ENCODE measurements around the gene MALT1.
"Not testable (repeated sequence)": the region's sequence is repeated elsewhere in the genome, so short reads cannot be mapped to it uniquely, and the experiment has no call there.

MALT1 gene, protein sequence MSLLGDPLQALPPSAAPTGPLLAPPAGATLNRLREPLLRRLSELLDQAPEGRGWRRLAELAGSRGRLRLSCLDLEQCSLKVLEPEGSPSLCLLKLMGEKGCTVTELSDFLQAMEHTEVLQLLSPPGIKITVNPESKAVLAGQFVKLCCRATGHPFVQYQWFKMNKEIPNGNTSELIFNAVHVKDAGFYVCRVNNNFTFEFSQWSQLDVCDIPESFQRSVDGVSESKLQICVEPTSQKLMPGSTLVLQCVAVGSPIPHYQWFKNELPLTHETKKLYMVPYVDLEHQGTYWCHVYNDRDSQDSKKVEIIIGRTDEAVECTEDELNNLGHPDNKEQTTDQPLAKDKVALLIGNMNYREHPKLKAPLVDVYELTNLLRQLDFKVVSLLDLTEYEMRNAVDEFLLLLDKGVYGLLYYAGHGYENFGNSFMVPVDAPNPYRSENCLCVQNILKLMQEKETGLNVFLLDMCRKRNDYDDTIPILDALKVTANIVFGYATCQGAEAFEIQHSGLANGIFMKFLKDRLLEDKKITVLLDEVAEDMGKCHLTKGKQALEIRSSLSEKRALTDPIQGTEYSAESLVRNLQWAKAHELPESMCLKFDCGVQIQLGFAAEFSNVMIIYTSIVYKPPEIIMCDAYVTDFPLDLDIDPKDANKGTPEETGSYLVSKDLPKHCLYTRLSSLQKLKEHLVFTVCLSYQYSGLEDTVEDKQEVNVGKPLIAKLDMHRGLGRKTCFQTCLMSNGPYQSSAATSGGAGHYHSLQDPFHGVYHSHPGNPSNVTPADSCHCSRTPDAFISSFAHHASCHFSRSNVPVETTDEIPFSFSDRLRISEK

DNA sequence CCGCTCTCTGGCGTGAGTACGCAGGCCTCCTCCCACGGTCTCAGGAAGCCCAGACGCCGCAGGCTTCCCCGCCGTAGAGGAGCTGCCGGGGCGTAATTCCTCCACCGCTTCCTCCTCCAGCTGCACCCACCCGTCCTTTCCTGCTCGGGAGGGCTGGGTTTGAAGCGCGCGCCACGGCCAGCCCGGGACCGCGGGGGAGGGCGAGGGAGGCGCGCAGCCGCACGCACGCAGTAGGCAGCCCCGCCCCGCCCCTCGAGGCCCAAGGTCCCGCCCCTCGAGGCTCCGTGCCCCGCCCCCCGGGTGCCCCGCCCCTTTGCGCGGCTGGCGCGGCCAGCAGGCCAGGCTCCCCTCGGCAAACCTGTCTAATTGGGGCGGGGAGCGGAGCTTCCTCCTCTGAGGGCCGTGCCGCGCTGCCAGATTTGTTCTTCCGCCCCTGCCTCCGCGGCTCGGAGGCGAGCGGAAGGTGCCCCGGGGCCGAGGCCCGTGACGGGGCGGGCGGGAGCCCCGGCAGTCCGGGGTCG lies at the start of gene MALT1:
TSS of gene MALT1 (plus strand) at position 355 of the 521 bp plus-strand sequence. CDS start 179 bp downstream, outside the sequence.
- peak; percentile 98 for DNase-seq (ENCODE audit: low spot score)

DNA sequence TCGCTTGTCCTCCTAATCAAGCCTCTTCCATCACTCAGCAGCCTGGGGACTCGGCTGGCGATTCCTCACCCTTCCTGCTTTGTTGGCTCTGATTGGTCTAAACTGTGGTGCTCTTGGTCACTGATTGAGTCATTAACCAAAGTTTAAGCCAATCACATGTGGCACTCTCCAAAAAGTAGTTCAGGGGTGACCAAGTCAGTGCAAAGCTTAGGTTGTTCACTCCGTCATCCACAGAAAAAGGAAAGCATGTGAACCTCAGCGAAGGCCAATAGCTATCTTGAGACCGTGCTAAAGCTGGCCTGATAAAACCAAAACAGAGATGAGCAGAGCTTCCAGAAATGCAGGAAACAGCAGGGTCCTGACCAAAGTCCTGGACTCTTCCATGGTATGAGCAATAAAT lies 47.3 kb upstream of the MALT1 start:
- no peak for DNase-seq (ENCODE audit: low spot score)

DNA sequence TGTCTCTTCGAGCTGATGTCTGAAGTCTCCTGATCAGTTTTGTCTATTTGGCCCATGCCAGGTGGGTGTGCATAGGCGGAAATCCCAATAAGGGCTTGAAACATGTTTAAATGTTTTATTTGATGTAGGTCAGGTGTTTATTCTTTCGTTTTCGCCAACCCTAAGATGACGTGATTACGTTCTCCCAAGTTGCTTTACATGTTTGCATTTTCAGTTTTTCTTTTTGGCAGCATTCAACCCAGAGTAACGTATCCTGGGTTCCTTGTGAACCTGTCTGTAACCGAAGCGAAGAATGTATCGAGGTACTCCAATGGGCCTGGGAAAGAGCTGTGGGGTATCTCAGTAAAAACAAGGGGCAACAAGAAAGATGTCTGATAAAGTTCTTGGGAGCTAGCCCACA lies 45.4 kb upstream of the MALT1 start:
- DNase-seq (ENCODE audit: low spot score), result no peak

DNA sequence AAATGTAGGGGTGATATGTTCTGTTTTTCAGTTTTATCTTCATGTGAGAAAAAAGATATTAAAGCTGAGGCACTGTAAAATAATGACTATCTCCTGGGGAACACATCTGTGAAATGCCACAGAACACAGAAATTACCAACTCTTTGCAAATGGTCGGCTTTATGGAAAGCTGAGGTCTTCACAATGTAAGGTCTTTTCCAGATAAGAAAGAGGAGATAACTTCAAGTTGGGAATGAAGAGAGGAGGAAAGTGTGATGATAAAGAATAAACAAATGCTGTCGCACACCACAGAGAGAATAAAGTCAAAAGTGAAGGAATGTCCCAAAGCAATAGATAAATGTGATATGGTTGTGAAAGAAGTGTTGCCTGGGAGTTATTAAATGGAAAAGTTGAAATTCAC lies 41.2 kb upstream of the MALT1 start:
- DNase-seq (ENCODE audit: low spot score), result no peak

DNA sequence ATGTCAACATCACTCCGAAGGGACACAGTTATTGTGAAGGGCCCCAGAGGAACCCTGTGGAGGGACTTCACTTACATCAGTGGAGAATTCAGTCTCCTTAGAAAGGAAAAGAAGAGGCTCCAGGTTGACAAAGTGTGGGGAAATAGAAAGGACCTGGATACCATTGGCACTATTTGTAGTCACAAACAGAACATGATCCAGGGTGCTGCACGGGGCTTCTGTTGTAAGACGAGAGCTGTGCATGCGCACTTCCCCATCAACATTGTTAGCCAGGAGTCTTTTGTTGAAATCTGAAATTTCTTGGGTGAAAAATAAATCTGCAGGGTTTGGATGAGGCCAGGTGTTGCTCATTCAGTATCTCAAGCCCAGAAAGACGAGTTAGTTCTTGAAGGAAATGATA lies 40.0 kb upstream of the MALT1 start:
- DNase-seq (ENCODE audit: low spot score), result no peak

DNA sequence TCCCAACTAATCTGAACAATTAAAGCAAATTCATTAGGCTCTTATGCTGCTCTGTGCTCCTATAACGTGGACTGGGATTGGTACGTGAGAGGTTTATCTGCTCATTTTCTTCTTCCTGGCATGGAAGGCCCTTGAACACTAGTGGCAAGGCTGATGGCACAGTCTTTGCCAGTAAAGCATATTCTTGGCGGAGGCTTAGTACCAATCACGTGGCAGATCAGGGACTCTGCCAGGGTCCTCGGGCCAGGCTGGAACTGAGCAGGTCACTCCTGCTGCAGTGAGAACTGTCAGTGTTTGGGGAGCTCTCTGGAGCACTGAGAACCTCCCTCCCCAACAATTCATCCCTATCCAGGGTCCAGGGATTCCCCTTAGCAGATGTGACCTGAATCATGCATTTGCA lies 38.7 kb upstream of the MALT1 start:
- DNase-seq (ENCODE audit: low spot score), result no peak

DNA sequence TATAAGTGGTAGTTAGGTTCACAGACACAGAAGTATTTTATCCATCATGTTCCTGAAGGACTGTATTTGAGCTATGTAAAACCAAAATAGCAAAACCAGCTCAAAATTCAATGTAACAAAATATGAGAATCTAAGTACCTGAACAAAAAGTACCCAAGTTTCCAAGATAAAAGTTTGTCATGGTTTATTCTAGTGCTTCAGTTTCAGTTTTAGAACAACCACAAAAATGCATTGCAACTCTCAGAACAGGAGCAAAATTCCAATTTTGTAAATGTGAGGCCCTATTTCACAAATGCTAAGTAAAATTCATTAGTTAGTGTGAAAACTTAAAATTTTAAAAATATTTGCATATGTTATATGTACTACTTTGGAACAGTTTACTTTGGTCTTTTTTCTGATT lies 37.4 kb upstream of the MALT1 start:
- DNase-seq (ENCODE audit: low spot score), result no peak

DNA sequence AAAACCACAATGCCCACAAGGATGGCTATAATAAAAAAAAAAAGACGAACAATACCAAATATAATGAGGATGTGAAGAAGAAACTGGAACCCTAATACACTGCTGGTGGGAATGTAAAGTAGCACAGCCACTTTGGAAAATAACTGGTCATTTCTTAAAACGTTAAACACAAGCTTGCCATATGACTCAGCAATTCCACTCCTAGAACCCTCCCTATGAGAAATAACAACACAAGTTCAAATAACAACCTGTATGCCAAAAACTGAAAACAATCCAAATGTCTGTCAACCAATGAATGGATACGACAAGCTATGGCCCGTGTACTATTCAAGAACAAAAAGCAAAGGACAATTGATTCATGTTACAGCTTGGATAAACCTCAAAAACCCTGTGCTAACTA lies 35.4 kb upstream of the MALT1 start:
- DNase-seq (ENCODE audit: low spot score), result no peak

DNA sequence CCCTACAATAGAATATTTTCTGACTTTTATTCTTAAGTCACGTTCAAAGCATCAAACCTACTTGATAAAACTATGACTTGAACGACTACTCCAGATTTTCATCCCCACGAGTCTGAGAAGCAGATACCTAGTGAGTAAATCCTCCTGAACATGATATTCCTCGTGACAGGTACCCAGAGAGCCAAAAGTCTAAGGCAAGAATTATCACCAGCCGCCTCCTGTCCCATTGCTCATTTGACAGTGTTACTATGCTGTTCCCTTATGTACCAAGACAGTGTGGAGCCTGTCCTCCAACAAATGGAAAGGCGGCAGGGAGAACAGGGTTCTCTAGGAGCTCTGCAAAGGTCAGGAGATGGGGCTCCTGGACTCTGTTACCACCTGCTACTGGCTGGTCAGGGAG lies 34.1 kb upstream of the MALT1 start:
- DNase-seq (ENCODE audit: low spot score), result no peak

DNA sequence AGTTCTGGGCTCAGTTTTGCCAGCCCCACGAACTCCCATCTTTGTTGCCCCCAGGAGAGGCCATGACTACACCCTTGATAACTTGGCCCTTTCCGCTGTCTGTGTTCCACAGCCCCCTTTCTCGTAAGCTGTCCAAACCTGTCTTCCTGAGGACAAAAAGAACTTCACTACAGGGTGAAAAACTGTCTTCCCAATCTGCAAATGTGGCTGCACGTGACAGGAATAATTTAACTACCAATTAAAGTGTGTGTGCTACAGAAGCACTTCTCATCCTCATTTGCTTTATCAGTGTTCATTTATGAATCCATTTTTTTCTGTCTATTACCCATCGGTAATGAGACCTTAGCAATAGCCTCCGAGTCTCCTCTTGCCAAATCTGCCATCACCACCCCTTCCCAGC lies 33.3 kb upstream of the MALT1 start:
- DNase-seq (ENCODE audit: low spot score), result no peak

DNA sequence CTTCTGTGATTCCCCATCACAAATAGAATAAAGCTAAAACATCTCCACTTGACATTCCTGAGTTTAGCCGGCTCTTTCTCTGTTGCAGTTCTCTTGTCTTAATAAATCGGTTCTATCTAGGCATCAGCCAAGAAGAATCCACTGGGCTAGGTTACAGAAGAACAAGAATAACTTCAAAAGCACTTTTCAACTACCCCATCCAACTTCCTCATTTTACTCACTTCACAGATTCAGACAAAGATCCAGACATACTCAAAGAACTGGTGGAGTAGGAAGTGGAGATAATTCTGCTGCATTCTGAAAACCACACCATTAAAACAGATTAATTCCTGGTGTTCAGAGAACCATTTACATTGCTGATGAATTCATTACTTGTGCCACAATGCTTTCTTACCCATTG lies 32.8 kb upstream of the MALT1 start:
- DNase-seq (ENCODE audit: low spot score), result no peak

DNA sequence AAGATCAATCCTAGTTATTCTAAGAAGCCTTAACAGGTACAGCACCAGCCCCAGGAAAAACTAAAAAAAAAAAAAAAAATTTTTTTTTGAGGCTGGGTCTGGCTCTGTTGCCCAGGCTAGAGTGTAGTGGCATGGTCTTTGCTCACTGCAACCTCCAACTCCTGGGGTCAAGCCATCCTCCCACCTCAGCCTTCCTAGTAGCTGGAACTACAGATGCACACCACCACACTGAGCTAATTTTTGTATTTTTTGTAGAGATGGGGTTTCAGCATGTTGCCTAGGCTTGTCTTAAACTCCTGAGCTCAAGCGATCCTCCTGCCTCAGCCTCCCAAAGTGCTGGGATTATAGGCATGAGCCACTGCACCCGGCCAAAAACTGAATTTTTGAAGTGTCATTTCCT lies 32.0 kb upstream of the MALT1 start:
- DNase-seq (ENCODE audit: low spot score), result no peak

DNA sequence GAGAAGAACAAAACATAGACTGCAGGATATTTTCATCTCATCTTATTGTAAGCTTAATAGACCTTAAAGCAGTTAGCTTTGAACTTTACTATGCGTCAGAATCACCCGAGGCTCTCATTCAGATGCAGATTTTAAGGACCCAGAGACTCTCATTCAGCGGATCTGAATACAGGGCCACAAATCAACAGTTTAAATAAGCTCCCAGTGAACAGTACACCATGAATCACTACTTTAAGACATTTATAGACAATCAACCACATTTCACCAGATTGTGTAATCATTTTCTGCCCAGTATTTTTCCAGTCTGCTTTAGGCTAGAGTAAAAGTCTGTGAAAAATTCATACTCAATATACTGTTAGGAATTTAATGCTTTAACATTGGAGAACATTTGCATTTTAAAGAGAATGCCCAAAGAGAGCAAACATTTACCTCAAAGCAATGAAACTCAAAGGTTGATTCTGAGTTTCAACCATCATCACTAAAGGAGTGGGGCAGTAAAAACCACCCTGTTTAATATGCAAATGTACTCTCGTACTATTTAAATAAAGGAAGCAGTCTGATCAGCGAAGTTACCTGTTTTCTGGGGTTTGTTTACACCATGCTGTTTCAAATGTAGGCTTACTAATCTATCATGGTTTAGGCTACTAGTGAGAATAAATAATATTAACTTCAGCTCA lies 31.4 kb upstream of the MALT1 start:
- DNase-seq (ENCODE audit: low spot score), result no peak

DNA sequence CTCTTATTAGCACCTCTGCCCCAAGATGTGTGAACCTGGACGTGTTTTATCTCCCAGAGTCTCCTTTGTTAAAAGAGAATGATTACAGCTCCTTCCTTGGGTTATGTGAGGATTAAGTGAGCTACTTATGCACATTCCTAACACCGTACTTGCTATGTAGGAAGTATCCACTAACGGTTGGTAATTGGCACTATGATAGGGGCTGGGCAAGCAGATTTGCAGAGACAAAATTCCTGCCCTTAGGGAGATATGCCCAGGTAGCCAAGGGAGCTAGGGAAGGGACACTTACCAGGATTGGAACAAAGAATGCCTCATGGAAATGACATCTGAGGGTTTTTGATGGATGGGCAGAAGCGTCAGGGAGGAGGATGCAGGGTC lies 30.8 kb upstream of the MALT1 start:
- DNase-seq (ENCODE audit: low spot score), result no peak

DNA sequence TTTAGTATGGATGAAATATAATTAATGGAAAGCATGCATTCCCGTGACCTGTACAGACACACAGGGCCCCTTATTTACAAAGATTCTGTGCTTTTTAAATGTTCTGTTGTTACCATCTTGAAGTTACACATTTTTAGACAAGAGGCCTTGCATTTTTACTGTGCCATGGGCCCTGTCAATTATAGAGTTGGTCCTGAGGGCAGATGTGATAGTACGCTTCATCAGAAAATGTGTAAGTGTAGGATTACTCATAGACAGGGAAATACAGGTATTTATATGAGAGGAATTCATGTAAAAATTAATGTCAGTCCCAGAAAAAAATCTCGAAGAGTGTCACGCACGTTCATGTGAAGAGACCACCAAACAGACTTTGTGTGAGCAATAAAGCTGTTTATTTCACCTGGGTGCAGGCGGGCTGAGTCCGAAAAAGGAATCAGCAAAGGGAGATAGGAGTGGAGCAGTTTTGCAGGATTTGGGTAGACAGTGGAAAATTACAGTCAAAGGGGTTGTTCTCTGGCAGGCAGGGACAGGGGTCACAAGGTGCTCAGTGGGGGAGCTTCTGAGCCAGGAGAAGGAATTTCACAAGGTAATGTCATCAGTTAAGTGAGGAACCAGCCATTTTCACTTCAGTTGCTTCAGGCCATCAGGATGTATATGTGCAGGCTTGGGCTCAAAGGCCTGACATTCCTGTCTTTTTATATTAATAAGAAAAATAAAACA lies 30.2 kb upstream of the MALT1 start:
- DNase-seq (ENCODE audit: low spot score), result no peak

DNA sequence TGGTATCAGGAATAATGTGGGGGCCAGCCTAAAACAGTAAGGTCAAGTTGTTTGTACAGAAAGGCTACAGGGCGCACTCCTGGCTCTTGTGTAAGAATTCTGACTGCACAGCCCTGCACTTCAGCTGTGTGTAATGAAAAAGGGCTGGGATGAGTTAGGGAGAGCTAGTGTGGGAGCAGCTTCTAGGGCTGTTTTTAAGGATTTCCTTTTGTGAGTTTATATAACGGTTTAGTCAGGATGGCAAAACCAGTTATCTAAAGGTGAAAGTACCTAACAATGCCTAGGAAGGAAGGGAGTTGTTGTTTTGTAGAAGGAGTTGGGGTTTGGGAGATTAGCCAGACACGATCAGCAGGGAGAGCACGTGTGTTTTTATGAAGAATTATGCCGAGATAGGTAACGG lies 27.7 kb upstream of the MALT1 start:
- not testable (repeated sequence) for DNase-seq (ENCODE audit: low spot score)

DNA sequence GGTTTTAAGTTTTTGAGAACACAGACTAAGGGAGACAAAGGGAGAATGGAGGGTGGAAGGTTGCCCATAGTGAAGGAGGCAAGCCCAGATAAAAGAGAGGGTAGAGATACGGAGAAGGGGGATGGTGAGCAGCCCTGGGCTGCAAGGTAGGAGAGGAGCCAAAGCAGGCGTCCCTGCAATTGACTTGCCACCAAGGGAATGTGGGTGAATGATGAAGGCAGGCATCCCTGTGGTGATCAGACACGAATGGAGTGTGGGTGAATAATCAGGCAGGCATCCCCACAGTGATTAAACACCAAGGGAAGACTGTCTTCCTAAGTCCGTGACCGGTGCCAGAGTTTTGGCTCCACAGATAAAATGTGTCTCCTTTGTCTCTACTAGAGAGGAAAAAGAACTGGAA lies 25.9 kb upstream of the MALT1 start:
- no peak for DNase-seq (ENCODE audit: low spot score)

DNA sequence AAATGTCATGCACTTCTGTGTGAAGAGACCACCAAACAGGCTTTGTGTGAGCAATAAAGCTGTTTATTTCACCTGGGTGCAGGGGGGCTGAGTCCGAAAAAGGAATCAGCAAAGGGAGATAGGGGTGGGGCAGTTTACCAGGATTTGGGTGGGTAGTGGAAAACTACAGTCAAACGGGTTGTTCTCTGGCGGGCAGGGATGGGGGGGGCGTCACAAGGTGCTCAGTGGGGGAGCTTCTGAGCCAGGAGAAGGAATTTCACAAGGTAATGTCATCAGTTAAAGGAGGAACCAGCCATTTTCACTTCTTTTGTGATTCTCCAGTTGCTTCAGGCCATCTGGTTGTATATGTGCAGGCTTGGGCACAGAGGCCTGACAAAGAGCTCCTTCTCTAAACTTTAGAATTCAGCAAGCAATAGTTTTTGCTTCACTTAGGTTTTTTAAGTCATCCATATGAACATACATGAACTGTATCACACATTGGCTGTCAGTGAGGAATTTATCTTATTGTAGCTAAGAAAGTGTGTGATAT lies 24.9 kb upstream of the MALT1 start:
- no peak for DNase-seq (ENCODE audit: low spot score)

DNA sequence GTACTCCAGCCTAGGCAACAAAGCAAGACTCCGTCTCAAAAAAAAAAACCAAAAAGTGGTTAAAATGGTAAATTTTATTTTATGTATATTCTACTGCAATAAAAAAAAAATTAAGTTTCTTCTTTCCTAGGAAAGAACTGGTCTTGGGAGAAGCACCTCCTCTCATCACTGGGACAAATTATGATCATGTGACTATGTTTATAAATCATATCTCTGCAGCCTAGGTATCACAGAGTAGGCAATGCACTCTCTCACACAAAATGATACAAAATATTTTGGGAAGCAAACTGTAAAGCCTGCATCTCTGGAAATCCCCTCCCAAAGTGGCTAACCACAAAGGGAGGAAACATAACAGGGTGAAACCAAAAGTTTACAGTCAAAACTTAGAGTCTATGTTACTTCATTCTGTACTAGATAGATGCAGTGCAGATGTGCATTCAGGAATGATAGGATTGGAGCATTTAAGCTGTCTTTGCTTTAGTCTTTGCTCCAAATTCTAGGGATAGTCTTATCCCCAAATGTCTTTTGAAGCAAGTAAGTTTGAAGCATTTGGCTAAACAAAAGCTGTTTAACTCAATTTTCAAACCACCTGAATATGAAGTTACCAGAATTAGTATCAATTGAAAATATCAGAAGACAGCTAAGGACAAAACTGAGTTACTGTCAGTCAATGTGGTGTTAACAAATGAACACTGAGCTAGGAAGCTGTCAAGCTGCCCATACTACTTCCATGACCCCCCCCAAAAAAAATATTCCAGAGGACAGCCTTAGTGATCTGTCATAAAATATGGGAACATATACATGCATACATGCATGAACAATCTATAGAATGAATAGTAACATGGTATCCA lies 21.1 kb upstream of the MALT1 start:
- no peak for DNase-seq (ENCODE audit: low spot score)

DNA sequence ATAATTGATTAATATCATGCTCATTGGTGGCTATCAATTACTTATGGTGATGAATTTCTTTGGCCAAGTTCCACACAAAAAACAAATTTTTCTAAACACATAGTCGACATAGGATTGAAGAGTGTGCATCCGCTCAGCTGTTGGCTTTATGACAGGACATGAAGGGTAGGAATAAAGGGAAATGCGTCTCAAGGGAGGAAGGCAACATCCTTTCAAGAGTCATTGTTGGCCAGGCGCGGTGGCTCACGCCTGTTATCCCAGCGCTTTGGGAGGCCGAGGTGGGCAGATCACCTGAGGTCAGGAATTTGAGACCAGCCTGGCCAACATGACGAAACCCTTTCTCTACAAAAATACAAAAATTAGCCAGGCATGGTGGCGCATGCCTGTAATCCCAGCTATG lies 20.4 kb upstream of the MALT1 start:
- not testable (repeated sequence) for DNase-seq (ENCODE audit: low spot score)

All from ecto neural progenitor cell (in vitro differentiated cells).